Panc1 (cell line): ENCODE results near the gene FUT4.

Source experiments
- CTCF ChIP-seq: fragments of 450-650 bp; IDR thresholded peaks from 2 replicates; pipeline ENCODE4 v1.5.1; 2017; ENCODE audit warnings: mild to moderate bottlenecking
- POLR2AphosphoS5 ChIP-seq: IDR thresholded peaks from 2 replicates; pipeline ENCODE4 v1.6.1; 2012; ENCODE audit warnings: mild to moderate bottlenecking, low read depth, low read length, moderate library complexity
- REST ChIP-seq, 2 experiments: IDR thresholded peaks; 2 replicates each; pipeline ENCODE4 v1.6.1; 2011 to 2012; ENCODE audit warnings: low read depth in 2 of 2, control low read depth in 1 of 2, low read length in 1 of 2, mild to moderate bottlenecking in 1 of 2, moderate library complexity in 1 of 2; ENCODE audit not compliant: insufficient read depth in 1 of 2
- SIN3A ChIP-seq: IDR thresholded peaks from 2 replicates; pipeline ENCODE4 v1.6.1; 2012; ENCODE audit warnings: low read depth, mild to moderate bottlenecking, low read length, moderate library complexity, borderline replicate concordance; ENCODE audit not compliant: insufficient read depth

GRCh38 chr11:94563848-94564467, 20.2 kb downstream of the FUT4 start:
- TF ChIP-seq CTCF, result no peak
- TF ChIP-seq SIN3A, result no peak
- no peak for TF ChIP-seq REST (IDR thresholded peaks at IDR 0.05; ENCODE audit: insufficient read depth in 1 of 2, low read depth in 2 of 2, low read length in 1 of 2)
- no peak for TF ChIP-seq POLR2AphosphoS5
